IMR-90 (cell line): ENCODE measurements around the gene FAM163B. TPM values are rescaled to one million over a fixed set of nuclear protein-coding genes. Genes with fewer than 3 reads are reported as not detected.

Experiments used
- ATAC-seq: fragments of 200-7000 bp; cut with Tn5 transposase; 2 replicates; pipeline ENCODE4 v1.9.1; 2020; ENCODE audit warnings: low read depth, mild to moderate bottlenecking, moderate library complexity
- BruUV-seq: library from RNA; stranded (reverse); fragments of 400-500 nt; replicated peaks from 2 replicates; lab custom pipeline; 2021; lab: Mats Ljungman, UMichigan
- CTCF ChIA-PET: fragments of 300-600 bp; formaldehyde crosslinking; extraction: SDS; loops from one replicate; lab custom pipeline; 2021; ENCODE audit warnings: antibody characterized with exemption; lab: Yijun Ruan, JAX
- POLR2A ChIA-PET: fragments of 300-600 bp; sonication (Branson Sonifier 250); formaldehyde crosslinking; loops from one replicate; lab custom pipeline; 2022; ENCODE audit warnings: antibody characterized with exemption; ENCODE audit not compliant: unreplicated experiment; lab: Charles Lee
- DNase-seq: peaks from one replicate; pipeline ENCODE4 v3.0.0; 2013
- H2AFZ ChIP-seq: replicated peaks from 2 replicates; pipeline ENCODE3; 2013; ENCODE audit warnings: low read length, mild to moderate bottlenecking; ENCODE audit not compliant: poor library complexity
- H2AK5ac ChIP-seq: 2 replicates; pipeline ENCODE4 v1.6.1; 2013; ENCODE audit warnings: low read depth, low read length, inconsistent platforms
- H2AK9ac ChIP-seq: replicated peaks from 2 replicates; pipeline ENCODE3; 2013; ENCODE audit warnings: mild to moderate bottlenecking, low read depth, low read length, moderate library complexity; ENCODE audit not compliant: poor library complexity
- H2BK120ac ChIP-seq: 2 replicates; pipeline ENCODE4 v1.6.1; 2013; ENCODE audit warnings: low read depth, low read length, inconsistent platforms
- H2BK15ac ChIP-seq: 3 replicates; pipeline ENCODE4 v1.6.1; 2013; ENCODE audit warnings: low read depth, low read length, inconsistent platforms
- H2BK20ac ChIP-seq: 2 replicates; pipeline ENCODE4 v1.6.1; 2013; ENCODE audit warnings: low read depth, mild to moderate bottlenecking, inconsistent platforms, low read length, moderate library complexity
- H2BK5ac ChIP-seq: 2 replicates; pipeline ENCODE4 v1.6.1; 2013; ENCODE audit warnings: mild to moderate bottlenecking, low read depth, low read length, inconsistent platforms; ENCODE audit not compliant: poor library complexity, severe bottlenecking
- H3K14ac ChIP-seq: replicated peaks from 2 replicates; pipeline ENCODE4 v1.6.1; 2013; ENCODE audit warnings: low read depth, low read length, inconsistent platforms
- H3K18ac ChIP-seq: 2 replicates; pipeline ENCODE4 v1.6.1; 2013; ENCODE audit warnings: low read depth, low read length, control low read depth
- H3K23ac ChIP-seq: 2 replicates; pipeline ENCODE4 v1.6.1; 2013; ENCODE audit warnings: low read depth, low read length, inconsistent platforms
- H3K27ac ChIP-seq: 2 replicates; pipeline ENCODE4 v1.5.1; 2013; ENCODE audit warnings: mild to moderate bottlenecking, control low read depth, low read length; ENCODE audit not compliant: insufficient read depth
- H3K27me3 ChIP-seq: 2 replicates; pipeline ENCODE4 v1.6.1; 2013; ENCODE audit warnings: low read length; ENCODE audit not compliant: control insufficient read depth, insufficient read depth
- H3K36me3 ChIP-seq: 2 replicates; pipeline ENCODE4 v1.6.1; 2013; ENCODE audit warnings: low read length, mixed read lengths; ENCODE audit not compliant: control insufficient read depth, insufficient read depth
- H3K4ac ChIP-seq: 2 replicates; pipeline ENCODE4 v1.6.1; 2013; ENCODE audit warnings: low read depth, low read length, inconsistent platforms
- H3K4me1 ChIP-seq: 2 replicates; pipeline ENCODE4 v1.6.1; 2013; ENCODE audit warnings: low read length, mixed read lengths; ENCODE audit not compliant: control insufficient read depth, insufficient read depth
- H3K4me2 ChIP-seq: 2 replicates; pipeline ENCODE4 v1.6.1; 2013; ENCODE audit warnings: low read depth, mild to moderate bottlenecking, control low read depth, low read length, moderate library complexity
- H3K4me3 ChIP-seq: 2 replicates; pipeline ENCODE4 v1.5.1; 2013; ENCODE audit warnings: low read depth, mild to moderate bottlenecking, control low read depth, low read length, moderate library complexity; ENCODE audit not compliant: insufficient read depth
- H3K56ac ChIP-seq: 2 replicates; pipeline ENCODE4 v1.6.1; 2013; ENCODE audit warnings: low read length, inconsistent platforms; ENCODE audit not compliant: insufficient read depth; ENCODE audit errors: extremely low read depth
- H3K79me1 ChIP-seq, 2 experiments: 2 replicates each; pipeline ENCODE4 v1.6.1; 2013; ENCODE audit warnings: low read length in 2 of 2, inconsistent platforms in 1 of 2, low read depth in 1 of 2
- H3K9ac ChIP-seq: 2 replicates; pipeline ENCODE4 v1.6.1; 2013; ENCODE audit warnings: low read depth, low read length, control low read depth
- H3K9me1 ChIP-seq: 2 replicates; pipeline ENCODE4 v1.6.1; 2013; ENCODE audit warnings: low read length, inconsistent platforms; ENCODE audit not compliant: insufficient read depth
- H3K9me3 ChIP-seq: 2 replicates; pipeline ENCODE4 v1.6.1; 2013; ENCODE audit warnings: low read length; ENCODE audit not compliant: control insufficient read depth, insufficient read depth
- H4K20me1 ChIP-seq: 2 replicates; pipeline ENCODE4 v1.6.1; 2013; ENCODE audit warnings: low read length, inconsistent platforms; ENCODE audit not compliant: insufficient read depth
- H4K5ac ChIP-seq: 2 replicates; pipeline ENCODE4 v1.6.1; 2013; ENCODE audit warnings: mild to moderate bottlenecking, low read depth, low read length, control low read depth
- H4K8ac ChIP-seq, 2 experiments: 2 replicates each; pipeline ENCODE4 v1.6.1; 2013; ENCODE audit warnings: low read depth in 2 of 2, low read length in 2 of 2, control low read depth in 1 of 2, inconsistent platforms in 1 of 2
- H4K91ac ChIP-seq: 2 replicates; pipeline ENCODE4 v1.6.1; 2013; ENCODE audit warnings: low read depth, low read length, inconsistent platforms; ENCODE audit not compliant: insufficient read depth
- MAFK ChIP-seq: IDR thresholded peaks from 2 replicates; pipeline ENCODE4 v1.6.1; 2012; ENCODE audit warnings: low read depth, low read length, improper control_type of control experiment
- MAZ ChIP-seq: IDR thresholded peaks from 2 replicates; pipeline ENCODE4 v1.6.1; 2012; ENCODE audit warnings: low read depth, mild to moderate bottlenecking, low read length, improper control_type of control experiment, moderate library complexity, borderline replicate concordance
- NFE2L2 ChIP-seq: fragments of 150-350 bp; IDR thresholded peaks from 2 replicates; pipeline ENCODE4 v1.6.1; 2016; ENCODE audit warnings: low read depth, mild to moderate bottlenecking, low read length
- POLR2A ChIP-seq: IDR thresholded peaks from 2 replicates; pipeline ENCODE4 v1.6.1; 2012; ENCODE audit warnings: mild to moderate bottlenecking, low read depth, low read length
- RCOR1 ChIP-seq: IDR thresholded peaks from 2 replicates; pipeline ENCODE4 v1.6.1; 2012; ENCODE audit warnings: mild to moderate bottlenecking, low read length, improper control_type of control experiment; ENCODE audit not compliant: insufficient replicate concordance
- RFX5 ChIP-seq: IDR thresholded peaks from 2 replicates; pipeline ENCODE4 v1.8.0; 2012; ENCODE audit warnings: low read depth, mild to moderate bottlenecking, low read length, moderate library complexity
- SMC3 ChIP-seq: fragments of 150-350 bp; IDR thresholded peaks from 2 replicates; pipeline ENCODE4 v1.6.1; 2016; ENCODE audit warnings: low read depth, mild to moderate bottlenecking, antibody characterized with exemption, low read length, moderate library complexity
- WGBS, 2 experiments: methylation state at CpG; one replicate each; pipeline versions ENCODE4 v1.1.5 to v1.1.7; 2013; ENCODE audit warnings: missing lambda C conversion rate in 2 of 2; ENCODE audit not compliant: insufficient read length in 1 of 2; ENCODE audit errors: extremely low coverage in 2 of 2; 5-methylcytosine and 5-hydroxymethylcytosine counted together
- dilution Hi-C: fragments of 300-500 bp; cut with HindIII; formaldehyde crosslinking; loops from one replicate; pipeline ENCODE4 v1.14.3; 2018; ENCODE audit warnings: low sequenced_read_pairs; ENCODE audit not compliant: unreplicated experiment
- in situ Hi-C: fragments of 300-500 bp; cut with MboI; formaldehyde crosslinking; loops from 3 replicates; pipeline ENCODE4 v1.14.3; 2019; ENCODE audit warnings: low sequenced_read_pairs, inconsistent platforms, mixed read lengths
- intact Hi-C: fragments of 100-400 bp; cut with micrococcal nuclease; formaldehyde crosslinking; loops from 2 replicates; pipeline ENCODE4 v1.10.0; 2022
- polyA plus RNA-seq, 3 experiments: library from polyadenylated mRNA; depleted of rRNA; stranded (reverse); fragments of >200 nt; gene quantifications; 2 replicates each; pipeline ENCODE4 v1.2.3, GENCODE V29; 2012; ENCODE audit warnings: low replicate concordance in 1 of 3
- total RNA-seq: library from RNA; depleted of rRNA; stranded (reverse); fragments of >200 nt; gene quantifications from 2 replicates; pipeline ENCODE4 v1.2.3, GENCODE V29; 2012
- TF ChIP-seq, protein P1 (sequence below): fragments of 150-350 bp; IDR thresholded peaks from 2 replicates; pipeline ENCODE4 v1.6.1; 2016; ENCODE audit warnings: low read depth, mild to moderate bottlenecking, low read length, moderate library complexity, borderline replicate concordance
- TF ChIP-seq, protein P2 (sequence below): fragments of 150-350 bp; IDR thresholded peaks from 2 replicates; pipeline ENCODE4 v1.6.1; 2017; ENCODE audit warnings: mild to moderate bottlenecking, antibody characterized with exemption, low read length, low read depth

Gene FAM163B
- total and polyA plus RNA-seq, 2 of the 4 experiments (the other 2 are of a cell fraction), result not detected

DNA sequence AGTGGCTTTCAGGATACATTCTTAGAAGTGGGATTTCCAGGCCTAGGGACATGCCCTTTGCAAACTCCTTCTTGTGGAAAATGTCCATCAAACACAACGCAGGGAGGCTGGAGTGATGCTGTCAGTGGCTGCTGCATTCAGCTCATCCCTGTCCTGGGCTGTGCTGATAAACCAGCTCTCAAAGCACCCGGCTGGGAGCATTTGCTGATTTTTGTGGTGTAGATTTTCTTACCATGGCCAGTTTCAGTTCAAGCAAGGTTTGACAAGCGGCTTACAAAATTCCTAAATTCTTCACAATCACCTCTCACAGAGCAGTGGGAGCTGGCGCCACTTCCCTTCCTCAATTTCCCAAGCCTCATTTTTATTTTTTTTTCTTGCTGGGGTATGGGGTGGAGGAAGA is 28.2 kb downstream of the FAM163B start:
- Histone ChIP-seq H3K36me3 (no peaks in the 10 kb centered on the region), H2AK9ac (no peak overlapping the region), H4K20me1 (no peaks in the 10 kb centered on the region), H3K18ac (no peak overlapping the region), H2BK120ac (no peak overlapping the region), H3K27ac (no peak overlapping the region), H3K9ac (no peak overlapping the region), H3K9me1 (no peaks in the 10 kb centered on the region), H4K5ac (no peak overlapping the region), H3K14ac (no peak overlapping the region), H4K91ac (no peak overlapping the region), H4K8ac (no peak overlapping the region), H3K4me2 (no peak overlapping the region), H3K9me3 (no peaks in the 10 kb centered on the region), H2AK5ac (no peak overlapping the region), H2AFZ (no peak overlapping the region), H3K4me3 (no peak overlapping the region), H3K79me1 (no peaks in the 10 kb centered on the region), H3K56ac (no peak overlapping the region), H3K23ac (no peak overlapping the region), H2BK5ac (no peak overlapping the region), H3K4ac (no peak overlapping the region), H3K4me1 (peaks cover 4% of the 10 kb centered on the region; the same call in 1 of the 2 replicates), H2BK15ac (no peak overlapping the region), H3K27me3 (peaks cover 44% of the 10 kb centered on the region), H2BK20ac (no peak overlapping the region)
- ATAC-seq, result no peak
- no TSS peak for BruUV-seq
- CTCF ChIA-PET, result no interaction called here
- POLR2A ChIA-PET, result no interaction called here
- DNase-seq, result no peak
- dilution Hi-C loops, result no loop called here
- TF ChIP-seq RFX5 (no peak), NFE2L2 (no peak), POLR2A (no peak), SMC3 (no peak), MAFK (no peak), MAZ (no peak), RCOR1 (no peak)
- TF ChIP-seq, protein P1, sequence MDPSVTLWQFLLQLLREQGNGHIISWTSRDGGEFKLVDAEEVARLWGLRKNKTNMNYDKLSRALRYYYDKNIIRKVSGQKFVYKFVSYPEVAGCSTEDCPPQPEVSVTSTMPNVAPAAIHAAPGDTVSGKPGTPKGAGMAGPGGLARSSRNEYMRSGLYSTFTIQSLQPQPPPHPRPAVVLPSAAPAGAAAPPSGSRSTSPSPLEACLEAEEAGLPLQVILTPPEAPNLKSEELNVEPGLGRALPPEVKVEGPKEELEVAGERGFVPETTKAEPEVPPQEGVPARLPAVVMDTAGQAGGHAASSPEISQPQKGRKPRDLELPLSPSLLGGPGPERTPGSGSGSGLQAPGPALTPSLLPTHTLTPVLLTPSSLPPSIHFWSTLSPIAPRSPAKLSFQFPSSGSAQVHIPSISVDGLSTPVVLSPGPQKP, result no peak
- TF ChIP-seq, protein P2, sequence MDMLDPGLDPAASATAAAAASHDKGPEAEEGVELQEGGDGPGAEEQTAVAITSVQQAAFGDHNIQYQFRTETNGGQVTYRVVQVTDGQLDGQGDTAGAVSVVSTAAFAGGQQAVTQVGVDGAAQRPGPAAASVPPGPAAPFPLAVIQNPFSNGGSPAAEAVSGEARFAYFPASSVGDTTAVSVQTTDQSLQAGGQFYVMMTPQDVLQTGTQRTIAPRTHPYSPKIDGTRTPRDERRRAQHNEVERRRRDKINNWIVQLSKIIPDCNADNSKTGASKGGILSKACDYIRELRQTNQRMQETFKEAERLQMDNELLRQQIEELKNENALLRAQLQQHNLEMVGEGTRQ, result no peak
- intact Hi-C loops, result no loop called here
- WGBS, 2 experiments, result no CpG with 5 or more reads among the region's 4 CpGs
- in situ Hi-C loops, result no loop called here
